Esophagus squamous epithelium (tissue), 5 donors: ENCODE data around the gene PRR36. TPM values are rescaled to one million over a fixed set of nuclear protein-coding genes. Genes with fewer than 3 reads are reported as not detected.

Source experiments
- DNase-seq: peaks from one replicate; lab custom pipeline; 2025; lab: John Stamatoyannopoulos, UW
- H3K27ac ChIP-seq, 4 donors: fragments of 200-600 bp; sonication (generic); one replicate each; pipeline ENCODE4 v1.5.1; 2016 to 2019; ENCODE audit warnings: mild to moderate bottlenecking in 1 of 4
- H3K27me3 ChIP-seq, 4 donors: fragments of 200-600 bp; sonication (generic); 1 replicate in 3 of 4; 2 replicates in 1 of 4; pipeline versions ENCODE4 v1.5.1 to v1.6.0; 2017 to 2021; ENCODE audit warnings: antibody characterized with exemption in 1 of 4
- H3K36me3 ChIP-seq, 3 donors: fragments of 200-600 bp; sonication (generic); one replicate each; pipeline ENCODE4 v1.5.1; 2016 to 2019
- H3K4me1 ChIP-seq, 3 donors: fragments of 200-600 bp; sonication (generic); one replicate each; pipeline ENCODE4 v1.5.1; 2017 to 2019
- H3K4me3 ChIP-seq, 4 donors: fragments of 200-600 bp; sonication (generic); 1 replicate in 3 of 4; 2 replicates in 1 of 4; pipeline ENCODE4 v1.5.1; 2016 to 2019; ENCODE audit warnings: mild to moderate bottlenecking in 2 of 4, moderate library complexity in 1 of 4
- H3K9me3 ChIP-seq, 3 donors: fragments of 200-600 bp; sonication (generic); one replicate each; pipeline ENCODE4 v1.5.1; 2016 to 2019
- POLR2A ChIP-seq, 4 donors: fragments of 450-650 bp; IDR thresholded peaks; one replicate each; pipeline ENCODE4 v1.6.1; 2017; ENCODE audit warnings: antibody characterized with exemption in 4 of 4, mild to moderate bottlenecking in 4 of 4, moderate library complexity in 3 of 4
- WGBS, 2 donors: methylation state at CpG; one replicate each; pipeline ENCODE4 v1.1.5; 2018; 5-methylcytosine and 5-hydroxymethylcytosine counted together
- intact Hi-C: fragments of 100-400 bp; cut with DNase I; formaldehyde crosslinking; loops from one replicate; pipeline ENCODE4 v1.15.0; 2022
- total RNA-seq, 4 donors: library from RNA; depleted of rRNA; stranded (reverse); fragments of >200 nt; gene quantifications; one replicate each; pipeline ENCODE4 v1.1.0, GENCODE V29; 2016
- TF ChIP-seq, protein P1 (sequence below), 6 experiments: fragments of 450-650 bp in 4 of 6; fragments of 200-600 bp in 2 of 6; sonication (generic) in 2 of 6; IDR thresholded peaks; one replicate each; pipeline ENCODE4 v1.5.1; 2016 to 2019; ENCODE audit warnings: antibody characterized with exemption in 6 of 6, mild to moderate bottlenecking in 4 of 6, moderate library complexity in 4 of 6
- donor health status: DM: yes; HTN: yes; CAD: no.

Gene PRR36
- total RNA-seq, 4 donors from 2014 or later, result 0.35 to 0.57 TPM; not detected in 2

DNA sequence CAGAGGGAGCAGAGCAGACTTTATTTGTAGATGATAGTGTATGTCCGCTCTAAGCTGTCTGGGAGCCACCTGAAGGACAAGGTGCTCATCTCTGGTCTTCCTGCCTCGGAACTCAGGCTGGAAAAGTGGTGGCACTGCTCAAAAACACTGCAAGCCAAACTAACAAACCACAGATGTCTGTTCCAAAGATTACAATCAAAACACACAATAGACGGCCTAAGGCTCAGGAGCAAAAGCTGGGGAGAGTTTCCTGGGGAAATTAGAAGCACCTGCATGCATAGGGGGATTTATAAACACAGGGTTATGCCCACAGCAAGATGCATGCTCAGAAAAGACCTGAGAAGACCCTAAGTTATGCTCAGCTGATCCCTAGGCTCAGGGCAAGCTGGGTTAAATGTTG, 53.6 kb downstream of the PRR36 start:
- H3K27ac ChIP-seq, result no peak overlapping the region
- no peak overlapping the region for H3K4me3 ChIP-seq
- no peak for TF ChIP-seq POLR2A (IDR thresholded peaks at IDR 0.05)
- TF ChIP-seq, protein P1, sequence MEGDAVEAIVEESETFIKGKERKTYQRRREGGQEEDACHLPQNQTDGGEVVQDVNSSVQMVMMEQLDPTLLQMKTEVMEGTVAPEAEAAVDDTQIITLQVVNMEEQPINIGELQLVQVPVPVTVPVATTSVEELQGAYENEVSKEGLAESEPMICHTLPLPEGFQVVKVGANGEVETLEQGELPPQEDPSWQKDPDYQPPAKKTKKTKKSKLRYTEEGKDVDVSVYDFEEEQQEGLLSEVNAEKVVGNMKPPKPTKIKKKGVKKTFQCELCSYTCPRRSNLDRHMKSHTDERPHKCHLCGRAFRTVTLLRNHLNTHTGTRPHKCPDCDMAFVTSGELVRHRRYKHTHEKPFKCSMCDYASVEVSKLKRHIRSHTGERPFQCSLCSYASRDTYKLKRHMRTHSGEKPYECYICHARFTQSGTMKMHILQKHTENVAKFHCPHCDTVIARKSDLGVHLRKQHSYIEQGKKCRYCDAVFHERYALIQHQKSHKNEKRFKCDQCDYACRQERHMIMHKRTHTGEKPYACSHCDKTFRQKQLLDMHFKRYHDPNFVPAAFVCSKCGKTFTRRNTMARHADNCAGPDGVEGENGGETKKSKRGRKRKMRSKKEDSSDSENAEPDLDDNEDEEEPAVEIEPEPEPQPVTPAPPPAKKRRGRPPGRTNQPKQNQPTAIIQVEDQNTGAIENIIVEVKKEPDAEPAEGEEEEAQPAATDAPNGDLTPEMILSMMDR (IDR thresholded peaks at IDR 0.05), result no peak
- 37 to 39% methylated on average over 3 of the region's 3 CpGs for WGBS, 2 donors
- no peak for DNase-seq
- no peaks in the 10 kb centered on the region for H3K4me1 ChIP-seq
- intact Hi-C loops, result no loop called here
- H3K27me3 ChIP-seq, result peaks cover 0 to 60% (median 0%) of the 10 kb centered on the region in 4 donors
- no peaks in the 10 kb centered on the region for H3K36me3 ChIP-seq
- peaks cover 0 to 20% (median 0%) of the 10 kb centered on the region in 3 donors for H3K9me3 ChIP-seq

DNA sequence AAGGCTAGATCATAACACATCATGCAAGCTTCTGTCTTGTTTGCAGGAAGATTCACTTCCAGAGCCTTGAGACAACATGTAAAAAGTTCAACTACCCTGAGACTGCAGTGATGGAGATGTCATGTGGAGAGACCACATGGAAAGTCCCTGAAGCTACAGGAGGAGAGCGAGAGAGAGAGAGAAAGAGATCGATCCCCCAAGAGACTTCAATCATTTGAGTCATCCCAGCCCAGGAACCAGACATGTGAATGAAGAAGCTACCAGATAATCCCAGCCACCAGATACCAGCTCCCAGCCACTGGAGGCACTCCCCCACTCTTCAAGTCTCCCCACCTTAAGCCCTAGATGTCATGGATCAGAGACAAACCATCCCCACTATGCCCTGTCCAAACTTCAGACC, 54.9 kb downstream of the PRR36 start:
- intact Hi-C loops, result no loop called here
- TF ChIP-seq POLR2A (IDR thresholded peaks at IDR 0.05), result no peak
- TF ChIP-seq, protein P1 (IDR thresholded peaks at IDR 0.05), result no peak
- H3K4me1 ChIP-seq, result no peaks in the 10 kb centered on the region
- peaks cover 0 to 71% (median 0%) of the 10 kb centered on the region in 4 donors for H3K27me3 ChIP-seq
- H3K9me3 ChIP-seq, result peaks cover 0 to 20% (median 0%) of the 10 kb centered on the region in 3 donors
- no peak overlapping the region for H3K27ac ChIP-seq
- 64 to 71% methylated on average over 2 of the region's 2 CpGs for WGBS, 2 donors
- no peaks in the 10 kb centered on the region for H3K36me3 ChIP-seq
- DNase-seq, result no peak
- H3K4me3 ChIP-seq, result no peak overlapping the region

DNA sequence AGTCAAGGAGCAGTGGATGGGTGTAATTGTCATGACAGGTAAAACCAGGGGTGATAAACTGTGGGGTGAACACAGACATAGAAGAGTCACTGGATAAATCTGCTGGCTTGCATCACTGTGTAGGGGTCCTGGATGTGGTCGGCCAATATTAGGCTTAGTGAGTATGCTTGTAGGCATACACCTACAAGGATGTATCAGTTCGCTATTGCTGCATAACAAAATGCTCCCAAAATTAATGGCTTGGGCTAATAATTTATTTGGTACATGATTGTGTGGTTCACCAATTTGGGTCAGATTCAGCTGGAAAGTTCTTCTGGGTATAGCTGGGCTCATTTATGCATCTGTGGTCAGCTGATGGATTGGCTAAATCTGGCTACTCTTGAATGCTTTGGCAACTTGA, 55.4 kb downstream of the PRR36 start:
- intact Hi-C loops, result no loop called here
- no peak for TF ChIP-seq POLR2A (IDR thresholded peaks at IDR 0.05)
- TF ChIP-seq, protein P1 (IDR thresholded peaks at IDR 0.05), result no peak
- Histone ChIP-seq H3K27ac (no peak overlapping the region), H3K4me1 (no peaks in the 10 kb centered on the region), H3K27me3 (peaks cover 0 to 68% (median 0%) of the 10 kb centered on the region in 4 donors), H3K36me3 (no peaks in the 10 kb centered on the region), H3K9me3 (peaks cover 0 to 20% (median 0%) of the 10 kb centered on the region in 3 donors), H3K4me3 (no peak overlapping the region)
- 78 to 92% methylated on average over 1 to 2 of the region's 2 CpGs for WGBS, 2 donors
- no peak for DNase-seq

Other genes with a start within 250 kb of the PRR36 start
- 10 to 100 TPM; 20.3 to 34.1 (median 27.8) TPM for gene XAB2, start 244.8 kb downstream of the PRR36 start, total RNA-seq
- gene PET100, start 244.6 kb downstream of the PRR36 start, total RNA-seq, result 10 to 100 TPM; 22.9 to 43.1 (median 25.7) TPM
- under 1 TPM in 2 of 4 donors, not detected in 2; 0.53 to 0.57 TPM for gene PCP2, start 240.7 kb downstream of the PRR36 start, total RNA-seq
- gene STXBP2, start 237.3 kb downstream of the PRR36 start, total RNA-seq, result 10 to 100 TPM; 44.7 to 76.6 (median 55.2) TPM
- gene RETN, start 205.3 kb downstream of the PRR36 start, total RNA-seq, result 10 to 100 TPM in 1 of 4 donors, not detected in 3; 28.1 TPM
- gene MCEMP1, start 197.3 kb downstream of the PRR36 start, total RNA-seq, result under 1 TPM in 2 of 4 donors, not detected in 2; 0.29 to 0.97 TPM
- 10 to 100 TPM; 52.3 to 91.5 (median 77.4) TPM for gene TRAPPC5, start 193.6 kb downstream of the PRR36 start, total RNA-seq
- gene FCER2, start 172.3 kb downstream of the PRR36 start, total RNA-seq, result not detected
- gene CLEC4G, start 142.3 kb downstream of the PRR36 start, total RNA-seq, result 1 to 10 TPM in 2 of 4 donors, under 1 TPM in 1, not detected in 1; 0.18 to 3.2 (median 1.1) TPM
- gene CD209, start 126.9 kb downstream of the PRR36 start, total RNA-seq, result 1 to 10 TPM in 2 of 4 donors, under 1 TPM in 1, not detected in 1; 0.40 to 4.9 (median 4.0) TPM
- not detected for gene CLEC4M, start 111.1 kb downstream of the PRR36 start, total RNA-seq
- 10 to 100 TPM in 3 of 4 donors, 1 to 10 TPM in 1; 8.3 to 15.5 (median 11.9) TPM for gene EVI5L, start 44.2 kb downstream of the PRR36 start, total RNA-seq
- 10 to 100 TPM in 2 of 4 donors, 1 to 10 TPM in 2; 7.6 to 17.0 (median 9.5) TPM for gene LRRC8E, start 14.1 kb upstream of the PRR36 start, total RNA-seq
- 10 to 100 TPM in 3 of 4 donors, 1 to 10 TPM in 1; 8.6 to 17.3 (median 13.8) TPM for gene MAP2K7, start 29.5 kb upstream of the PRR36 start, total RNA-seq
- gene TGFBR3L, start 40.4 kb upstream of the PRR36 start, total RNA-seq, result not detected
- gene SNAPC2, start 45.9 kb upstream of the PRR36 start, total RNA-seq, result 10 to 100 TPM in 1 of 4 donors, 1 to 10 TPM in 3; 6.2 to 10.9 (median 6.4) TPM
- 1 to 10 TPM in 1 of 4 donors, under 1 TPM in 2, not detected in 1; 0.35 to 2.7 (median 0.75) TPM for gene CTXN1, start 51.7 kb upstream of the PRR36 start, total RNA-seq
- gene TIMM44, start 69.3 kb upstream of the PRR36 start, total RNA-seq, result 10 to 100 TPM; 36.4 to 52.6 (median 45.5) TPM
- 10 to 100 TPM; 25.7 to 44.6 (median 34.5) TPM for gene ELAVL1, start 131.3 kb upstream of the PRR36 start, total RNA-seq
- not detected for gene CCL25, start 178.4 kb upstream of the PRR36 start, total RNA-seq